DLD1 (cell line): ENCODE results near the gene DNAJC7.
"Not testable (repeated sequence)": the region's sequence is repeated elsewhere in the genome, so short reads cannot be mapped to it uniquely, and the experiment has no call there.

Source experiments
- in situ Hi-C: cut with HindIII; loops from 2 replicates; pipeline ENCODE4 v1.10.0; 2017; ENCODE audit warnings: low sequenced_read_pairs

Gene DNAJC7

GRCh38 chr17:42042598-42043319 is 25.5 kb upstream of the DNAJC7 start:
- in situ Hi-C loops = no loop called here

GRCh38 chr17:42041619-42042018 is 24.4 kb upstream of the DNAJC7 start:
- in situ Hi-C loops = no loop called here

DNA sequence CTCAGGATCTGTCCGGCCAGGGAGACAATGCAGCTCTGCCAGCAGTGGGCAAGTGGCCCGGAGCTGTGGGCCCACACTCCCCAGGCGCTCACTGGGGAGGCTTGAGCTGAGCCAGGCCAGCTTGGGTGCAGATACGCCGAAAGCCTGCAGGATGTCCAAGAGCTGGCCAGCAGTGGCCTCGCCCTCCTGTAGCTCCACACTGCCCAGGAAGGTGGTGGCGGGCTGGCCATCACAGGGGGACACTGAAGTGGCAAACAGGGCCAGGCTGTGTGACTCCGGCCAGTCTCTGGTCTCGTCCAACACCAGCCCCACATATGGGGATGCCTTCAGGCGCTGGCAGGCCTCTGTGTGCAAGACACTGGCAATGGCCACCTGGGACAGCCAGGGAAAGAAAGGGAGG is 23.6 kb upstream of the DNAJC7 start:
- in situ Hi-C loops = no loop called here

- in situ Hi-C loops = no loop called here
Measured at GRCh38 chr17:42039794-42040763, 22.8 kb upstream of the DNAJC7 start.

GRCh38 chr17:42038221-42038973 is 21.2 kb upstream of the DNAJC7 start:
- in situ Hi-C loops = no loop called here

DNA sequence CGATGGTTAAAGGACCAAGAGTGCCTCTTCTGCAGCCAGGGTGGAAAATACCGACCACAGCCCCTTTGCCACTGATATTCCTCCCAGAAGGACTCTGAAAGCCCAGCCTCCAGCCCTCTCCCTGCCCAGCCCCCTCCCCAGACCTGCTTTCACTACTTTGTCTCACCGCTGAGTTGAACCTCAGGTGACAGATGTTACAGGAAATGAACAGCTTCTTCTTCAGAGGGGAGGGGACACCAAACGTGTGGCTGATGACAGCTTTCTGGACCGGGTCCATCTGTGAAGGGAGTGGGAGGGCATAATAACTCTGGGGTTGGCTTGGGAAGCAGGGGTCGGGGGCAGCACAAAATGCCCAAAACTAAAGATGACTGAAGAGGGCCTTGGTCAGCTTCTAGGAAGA is 16.8 kb upstream of the DNAJC7 start:
- in situ Hi-C loops = no loop called here

DNA sequence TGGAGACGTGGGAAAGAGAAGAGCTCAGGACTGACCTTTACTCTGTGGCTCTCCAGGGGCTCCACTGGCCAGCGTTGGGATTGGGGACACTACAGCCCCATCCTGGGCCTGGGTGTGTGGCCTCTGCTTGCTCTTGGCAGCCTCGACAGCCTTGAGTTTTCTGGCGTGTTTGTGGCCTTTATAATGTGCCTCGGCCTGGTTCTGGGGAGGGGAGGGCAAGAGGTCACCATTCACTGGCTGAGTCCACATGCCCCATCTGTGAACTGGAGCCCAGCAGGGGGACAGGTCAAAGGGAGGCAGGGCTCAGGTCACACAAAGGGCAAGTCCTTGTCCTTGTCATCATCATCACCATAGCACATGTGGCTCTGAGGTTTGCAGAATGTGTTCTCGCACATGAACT is 14.3 kb upstream of the DNAJC7 start:
- in situ Hi-C loops = no loop called here

- in situ Hi-C loops = no loop called here
Measured at GRCh38 chr17:42028791-42029127, 11.5 kb upstream of the DNAJC7 start.

- in situ Hi-C loops = no loop called here
Measured at GRCh38 chr17:42027961-42028790, 10.9 kb upstream of the DNAJC7 start.

DNA sequence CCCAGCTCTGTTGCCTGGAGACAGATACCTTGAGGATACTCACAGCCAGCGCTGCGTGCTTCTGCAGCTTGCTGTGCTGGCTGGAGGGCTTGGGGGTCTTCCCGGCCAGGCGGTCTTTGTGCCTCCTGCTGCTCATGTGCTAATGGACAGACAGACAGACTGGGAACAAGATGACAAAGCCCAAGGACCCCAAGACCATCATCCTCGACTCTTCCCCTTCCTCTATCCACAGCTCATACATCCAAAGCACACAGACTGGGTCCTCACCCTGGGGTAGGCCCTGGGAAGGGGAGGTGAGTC is 10.3 kb upstream of the DNAJC7 start:
- in situ Hi-C loops = no loop called here

- in situ Hi-C loops = no loop called here
Measured at GRCh38 chr17:42026857-42027589, 9.8 kb upstream of the DNAJC7 start.

DNA sequence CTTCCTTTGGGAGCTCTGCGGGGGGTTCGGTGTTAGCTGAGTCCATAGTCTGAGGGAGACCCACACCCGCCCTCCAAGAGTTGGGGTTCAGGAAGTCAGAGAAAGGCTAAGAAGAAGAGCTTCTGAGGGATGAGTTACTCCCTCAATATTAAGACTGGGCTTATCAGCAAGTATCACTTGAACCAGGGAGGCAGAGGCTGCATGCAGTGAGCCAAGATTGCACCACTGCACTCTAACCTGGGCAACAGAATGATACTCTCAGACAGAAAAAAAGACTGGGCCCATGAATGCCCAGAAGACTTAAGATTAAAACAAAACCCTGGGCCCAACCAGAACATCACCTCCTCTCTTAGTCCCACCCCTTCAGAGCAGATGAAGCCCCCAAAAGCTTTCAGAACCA is 8.7 kb upstream of the DNAJC7 start:
- in situ Hi-C loops = no loop called here

GRCh38 chr17:42025191-42025579 is 7.9 kb upstream of the DNAJC7 start:
- in situ Hi-C loops = no loop called here

DNA sequence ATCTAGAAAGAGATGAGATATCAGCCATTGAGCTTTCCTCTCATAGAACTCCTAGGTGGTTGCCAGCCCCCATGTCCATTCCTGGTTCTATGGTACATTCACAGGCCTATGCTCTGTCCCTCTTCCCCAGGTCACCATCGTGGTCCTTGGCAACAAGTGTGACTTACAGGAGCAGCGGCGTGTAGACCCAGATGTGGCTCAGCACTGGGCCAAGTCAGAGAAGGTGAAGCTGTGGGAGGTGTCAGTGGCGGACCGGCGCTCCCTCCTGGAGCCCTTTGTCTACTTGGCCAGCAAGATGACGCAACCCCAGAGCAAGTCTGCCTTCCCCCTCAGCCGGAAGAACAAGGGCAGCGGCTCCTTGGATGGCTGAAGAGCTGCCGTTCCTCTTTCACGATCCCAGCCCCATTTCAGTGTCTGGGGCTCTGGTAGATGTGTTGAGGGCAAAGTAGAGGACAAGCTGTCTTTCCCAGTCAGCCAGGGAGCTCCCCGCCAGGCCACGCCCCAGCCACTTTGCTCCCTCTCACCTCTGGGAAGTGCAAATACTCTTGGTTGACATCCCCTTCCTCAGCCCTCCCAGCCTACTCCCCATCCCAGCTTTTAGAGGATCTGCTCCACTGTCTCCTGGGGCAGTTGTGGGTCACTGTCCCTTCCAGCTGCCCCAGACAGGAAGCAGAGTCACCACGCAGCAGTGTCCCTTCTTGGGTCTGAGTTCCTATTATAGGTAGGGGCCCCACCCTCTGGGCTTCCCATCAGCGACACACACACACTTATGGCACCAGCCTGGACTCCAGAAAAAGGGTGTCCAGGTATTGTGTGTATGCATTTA is 6.5 kb upstream of the DNAJC7 start:
- in situ Hi-C loops = no loop called here

GRCh38 chr17:42020845-42021244 is 3.6 kb upstream of the DNAJC7 start:
- in situ Hi-C loops = not testable (repeated sequence)

- in situ Hi-C loops = no loop called here
Measured at GRCh38 chr17:42019509-42020404, 2.5 kb upstream of the DNAJC7 start, which contains the start of gene NKIRAS2. NKIRAS2 (plus strand) TSS chr17:42020090; CDS start chr17:42021578, 1,488 bp downstream.

GRCh38 chr17:42018988-42019387 is 1.7 kb upstream of the DNAJC7 start:
- in situ Hi-C loops = no loop called here

GRCh38 chr17:42018339-42018738 is 1.1 kb upstream of the DNAJC7 start:
- in situ Hi-C loops = no loop called here
